H1 (cell line): ENCODE measurements around the gene LEMD2. TPM values are rescaled to one million over a fixed set of nuclear protein-coding genes. Genes with fewer than 3 reads are reported as not detected.

Experiments used
- CTCF ChIA-PET: fragments of 300-600 bp; sonication (Branson Sonifier 250); formaldehyde crosslinking; loops from one replicate; lab custom pipeline; 2021; ENCODE audit not compliant: partially characterized antibody; lab: Charles Lee
- POLR2A ChIA-PET: fragments of 300-600 bp; sonication (Branson Sonifier 250); formaldehyde crosslinking; loops from one replicate; lab custom pipeline; 2021; ENCODE audit warnings: inconsistent platforms; ENCODE audit not compliant: partially characterized antibody; lab: Charles Lee
- DNase-seq, 2 experiments: peaks; one replicate each; pipeline versions ENCODE4 v3.0.0 to v3.0.0-alpha.2; 2010 to 2022; ENCODE audit warnings: low spot score in 2 of 2, low read depth in 1 of 2, mixed read lengths in 1 of 2
- FAIRE-seq: peaks from 2 replicates; lab custom pipeline; 2011; peaks lifted over from hg19 to GRCh38; lab: Jason Lieb, UNC
- H2AFZ ChIP-seq: 2 replicates; pipeline ENCODE4 v1.8.1; 2012; ENCODE audit warnings: low read length, inconsistent platforms
- H2AK5ac ChIP-seq: 2 replicates; pipeline ENCODE4 v1.6.1; 2013; ENCODE audit warnings: low read depth, low read length
- H2BK120ac ChIP-seq: replicated peaks from 2 replicates; pipeline ENCODE3; 2013; ENCODE audit warnings: low read depth, low read length, inconsistent platforms
- H2BK12ac ChIP-seq: 2 replicates; pipeline ENCODE4 v1.6.1; 2013; ENCODE audit warnings: low read depth, low read length
- H2BK15ac ChIP-seq: 2 replicates; pipeline ENCODE4 v1.6.1; 2013; ENCODE audit warnings: low read length
- H2BK20ac ChIP-seq: 2 replicates; pipeline ENCODE4 v1.6.1; 2013; ENCODE audit warnings: low read length
- H2BK5ac ChIP-seq: 2 replicates; pipeline ENCODE4 v1.6.1; 2013; ENCODE audit warnings: low read depth, low read length
- H3K14ac ChIP-seq: 2 replicates; pipeline ENCODE4 v1.6.1; 2013; ENCODE audit warnings: inconsistent platforms; ENCODE audit not compliant: insufficient read length
- H3K18ac ChIP-seq: 2 replicates; pipeline ENCODE4 v1.6.1; 2013; ENCODE audit warnings: low read length; ENCODE audit errors: extremely low read depth
- H3K23ac ChIP-seq: 2 replicates; pipeline ENCODE4 v1.6.1; 2013; ENCODE audit warnings: inconsistent platforms; ENCODE audit not compliant: insufficient read length
- H3K23me2 ChIP-seq: 2 replicates; pipeline ENCODE4 v1.6.1; 2013; ENCODE audit warnings: low read depth, low read length
- H3K27ac ChIP-seq: 2 replicates; pipeline ENCODE4 v1.6.1; 2011; ENCODE audit warnings: low read depth, low read length, inconsistent platforms
- H3K27me3 ChIP-seq, 4 experiments: replicated peaks in 1 of 4; 1 replicate in 1 of 4; 2 replicates in 3 of 4; pipeline versions ENCODE4 v1.6.1 to v1.8.1; 2011 to 2013; ENCODE audit warnings: low read length in 3 of 4, mild to moderate bottlenecking in 3 of 4, inconsistent platforms in 2 of 4, mixed read lengths in 2 of 4, moderate library complexity in 1 of 4; ENCODE audit not compliant: control insufficient read depth in 3 of 4, insufficient read depth in 3 of 4; ENCODE audit errors: extremely low read depth in 1 of 4
- H3K36me3 ChIP-seq, 4 experiments: 2 replicates each; pipeline versions ENCODE4 v1.6.1 to v1.8.1; 2011 to 2013; ENCODE audit warnings: mild to moderate bottlenecking in 4 of 4, low read length in 3 of 4, moderate library complexity in 2 of 4, control low read depth in 1 of 4, inconsistent platforms in 1 of 4; ENCODE audit not compliant: insufficient read depth in 4 of 4, control insufficient read depth in 2 of 4
- H3K4ac ChIP-seq: replicated peaks from 2 replicates; pipeline ENCODE3; 2013; ENCODE audit warnings: low read length, low read depth, mixed read lengths, inconsistent platforms; ENCODE audit not compliant: insufficient read length
- H3K4me1 ChIP-seq, 4 experiments: replicated peaks in 1 of 4; 1 replicate in 1 of 4; 2 replicates in 3 of 4; pipeline versions ENCODE4 v1.6.1 to v1.8.1; 2011 to 2013; ENCODE audit warnings: low read length in 3 of 4, inconsistent platforms in 2 of 4, mixed read lengths in 1 of 4; ENCODE audit not compliant: insufficient read depth in 4 of 4, control insufficient read depth in 3 of 4
- H3K4me2 ChIP-seq, 2 experiments: 2 replicates each; pipeline versions ENCODE4 v1.6.1 to v1.8.1; 2011 to 2013; ENCODE audit warnings: low read depth in 2 of 2, low read length in 2 of 2, control low read depth in 1 of 2, inconsistent platforms in 1 of 2, mild to moderate bottlenecking in 1 of 2; ENCODE audit not compliant: insufficient read depth in 1 of 2
- H3K4me3 ChIP-seq, 4 experiments: fragments of 200-600, 300-600 bp in 1 of 4; sonication (generic), shearing (Covaris generic), sonication (Bioruptor Twin) in 1 of 4; 2 replicates each; pipeline versions ENCODE4 v1.5.1 to v1.8.1; 2011 to 2016; ENCODE audit warnings: low read length in 4 of 4, low read depth in 3 of 4, control low read depth in 2 of 4, inconsistent platforms in 2 of 4, mild to moderate bottlenecking in 2 of 4, mixed read lengths in 1 of 4, moderate library complexity in 1 of 4; ENCODE audit not compliant: insufficient read depth in 2 of 4; ENCODE audit errors: extremely low read depth in 1 of 4
- H3K56ac ChIP-seq: replicated peaks from 2 replicates; pipeline ENCODE3; 2013; ENCODE audit warnings: low read depth, mild to moderate bottlenecking, mixed read lengths, low read length, inconsistent platforms; ENCODE audit not compliant: insufficient read length
- H3K79me1 ChIP-seq: 2 replicates; pipeline ENCODE4 v1.6.1; 2013; ENCODE audit warnings: low read depth, low read length, control low read depth
- H3K79me2 ChIP-seq, 2 experiments: 2 replicates each; pipeline versions ENCODE4 v1.6.1 to v1.8.1; 2012 to 2013; ENCODE audit warnings: low read length in 2 of 2, mild to moderate bottlenecking in 2 of 2, inconsistent platforms in 1 of 2; ENCODE audit not compliant: insufficient read depth in 2 of 2, control insufficient read depth in 1 of 2
- H3K9ac ChIP-seq, 4 experiments: replicated peaks in 1 of 4; 1 replicate in 1 of 4; 2 replicates in 3 of 4; pipeline versions ENCODE4 v1.6.1 to v1.8.1; 2011 to 2013; ENCODE audit warnings: low read depth in 3 of 4, low read length in 3 of 4, control low read depth in 2 of 4, mild to moderate bottlenecking in 2 of 4, moderate library complexity in 2 of 4, inconsistent platforms in 1 of 4; ENCODE audit errors: extremely low read depth in 1 of 4
- H3K9me3 ChIP-seq, 2 experiments: 2 replicates each; pipeline versions ENCODE4 v1.6.1 to v1.8.1; 2012 to 2013; ENCODE audit warnings: mild to moderate bottlenecking in 2 of 2, moderate library complexity in 2 of 2, control low read depth in 1 of 2, inconsistent platforms in 1 of 2, low read depth in 1 of 2, low read length in 1 of 2, mixed read lengths in 1 of 2; ENCODE audit not compliant: insufficient read depth in 2 of 2
- H4K20me1 ChIP-seq, 2 experiments: replicated peaks in 1 of 2; 2 replicates each; pipeline versions ENCODE3 to v1.8.1; 2011 to 2013; ENCODE audit warnings: inconsistent platforms in 2 of 2, low read length in 2 of 2, mild to moderate bottlenecking in 1 of 2; ENCODE audit not compliant: insufficient read depth in 2 of 2, control insufficient read depth in 1 of 2
- H4K5ac ChIP-seq: 2 replicates; pipeline ENCODE4 v1.6.1; 2013; ENCODE audit warnings: low read length, low read depth, mixed read lengths, inconsistent platforms; ENCODE audit not compliant: insufficient read length
- H4K8ac ChIP-seq: 2 replicates; pipeline ENCODE4 v1.8.0; 2013; ENCODE audit warnings: mild to moderate bottlenecking, moderate library complexity, low read length, inconsistent platforms; ENCODE audit not compliant: insufficient read depth; ENCODE audit errors: extremely low read depth
- H4K91ac ChIP-seq: replicated peaks from 2 replicates; pipeline ENCODE3; 2013; ENCODE audit warnings: low read length, mixed read lengths, inconsistent platforms; ENCODE audit not compliant: insufficient read length
- MAX ChIP-seq: IDR thresholded peaks from 2 replicates; pipeline ENCODE4 v1.6.1; 2012; ENCODE audit warnings: inconsistent platforms
- NRF1 ChIP-seq: IDR thresholded peaks from 2 replicates; pipeline ENCODE4 v1.6.1; 2011; ENCODE audit warnings: mild to moderate bottlenecking, low read depth, low read length, improper control_type of control experiment
- WGBS, 2 experiments: shearing (Covaris generic) in 1 of 2; methylation state at CpG; one replicate each; pipeline versions ENCODE4 v1.1.6 to v1.1.7; 2013 to 2015; ENCODE audit warnings: low lambda C conversion rate in 2 of 2, mixed read lengths in 2 of 2, inconsistent platforms in 1 of 2, low coverage in 1 of 2, missing lambda C conversion rate in 1 of 2; ENCODE audit not compliant: insufficient replicate concordance in 2 of 2, insufficient coverage in 1 of 2, insufficient read length in 1 of 2; ENCODE audit errors: extremely low coverage in 1 of 2, missing lambda C conversion rate in 1 of 2; 5-methylcytosine and 5-hydroxymethylcytosine counted together
- polyA plus RNA-seq, 7 experiments: library from polyadenylated mRNA; depleted of rRNA in 3 of 7; stranded (reverse) in 5 of 7; unstranded in 2 of 7; fragments of >200 nt in 5 of 7; fragments of 200-250 nt in 2 of 7; gene quantifications; 1 replicate in 5 of 7; 2 replicates in 1 of 7; 4 replicates in 1 of 7; pipeline versions ENCODE4 v1.2.1 to v1.2.3, GENCODE V29; 2011 to 2013; ENCODE audit warnings: missing spikeins in 2 of 7, mixed read lengths in 2 of 7
- total RNA-seq: library from RNA; stranded (reverse); fragmentation: NEBNext Ultra II Directional; extraction: Animal tissue kit (Norgen Biotek cat#: 25700); gene quantifications from 2 replicates; pipeline ENCODE4 v1.2.1, GENCODE V29; 2021

The LEMD2 gene
- total and polyA plus RNA-seq, 2 of the 8 experiments (the other 6 are each of a cell fraction or from before 2014, with no cell fraction given), result 32.7 to 57.3 TPM

GRCh38 chr6:33809594-33809993, 20.7 kb upstream of the LEMD2 start:
- no peak for FAIRE-seq
- Histone ChIP-seq H2BK20ac (peak overlapping the region; percentile 87; the same call in 1 of the 2 replicates), H3K79me2 (no peaks in the 10 kb centered on the region), H3K4ac (peak overlapping the region; percentile 62), H2AK5ac (no peak overlapping the region), H3K23me2 (peaks cover 2% of the 10 kb centered on the region), H4K91ac (peak overlapping the region; percentile 12), H4K5ac (peak overlapping the region; percentile 4)
- CTCF ChIA-PET, result interaction anchor here (0.6 to 2.7 kb wide), 3 partner anchors 11 to 1131 kb away, joined by 3 to 8 read pairs (median 3); no protein-coding TSS in a partner anchor
- TF ChIP-seq NRF1, result no peak
- peak; percentile 57 for TF ChIP-seq MAX
- TF ChIP-seq, all 59 proteins: peak for 1
- Histone ChIP-seq H3K23ac (no peak overlapping the region), H3K18ac (peak overlapping the region; percentile 74; the same call in 1 of the 2 replicates), H3K56ac (no peak overlapping the region), H3K27me3 (no peaks in the 10 kb centered on the region; a peak in 1 of 7 replicates), H4K20me1 (no peaks in the 10 kb centered on the region), H2BK12ac (peak overlapping the region; percentile 72), H2BK5ac (peak overlapping the region; percentile 61; the same call in 1 of the 2 replicates), H2AFZ (no peak overlapping the region), H2BK15ac (no peak overlapping the region), H3K4me2 (peak overlapping the region in 1 of 2 experiments; percentile 31; a peak in 1 of 4 replicates), H3K27ac (no peak overlapping the region), H3K36me3 (no peaks in the 10 kb centered on the region), H3K14ac (no peak overlapping the region), H3K4me1 (peaks cover 28 to 48% (median 37%) of the 10 kb centered on the region in 4 experiments), H3K9me3 (no peaks in the 10 kb centered on the region), H3K9ac (no peak overlapping the region), H4K8ac (peak overlapping the region; percentile 75; the same call in 1 of the 2 replicates), H3K79me1 (0 out of 2 replicates have a peak, but pooled peaks cover 3% of the 10 kb centered on the region), H2BK120ac (peak overlapping the region; percentile 34), H3K4me3 (no peak overlapping the region; a peak in 1 of 8 replicates)
- WGBS, 2 experiments, result 86% methylated on average over 2 of the region's 2 CpGs; no CpG with 5 or more reads in 1 of the 2 experiments
- POLR2A ChIA-PET, result no interaction called here
- no peak for DNase-seq
